Calu3 (cell line): ENCODE data around the gene STAB2. TPM values are rescaled to one million over a fixed set of nuclear protein-coding genes. Genes with fewer than 3 reads are reported as not detected.

ENCODE experiments used
- BruUV-seq: library from RNA; stranded (reverse); fragments of 400-500 nt; replicated peaks from 2 replicates; lab custom pipeline; 2021; lab: Mats Ljungman, UMichigan
- CTCF ChIA-PET: fragments of 300-600 bp; sonication (Branson Sonifier 250); formaldehyde crosslinking; loops from one replicate; lab custom pipeline; 2022; ENCODE audit warnings: antibody characterized with exemption; lab: Charles Lee
- DNase-seq: peaks from one replicate; pipeline ENCODE4 v3.0.0; 2022
- H3K27ac Mint-ChIP-seq: one replicate; pipeline ENCODE4 v1.8.0; 2022; ENCODE audit warnings: mixed read lengths; ENCODE audit not compliant: unreplicated experiment
- H3K27me3 Mint-ChIP-seq: one replicate; pipeline ENCODE4 v1.8.0; 2022; ENCODE audit warnings: mixed read lengths; ENCODE audit not compliant: unreplicated experiment
- H3K36me3 Mint-ChIP-seq: one replicate; pipeline ENCODE4 v1.8.0; 2022; ENCODE audit warnings: mild to moderate bottlenecking, moderate library complexity, mixed read lengths; ENCODE audit not compliant: insufficient read depth, unreplicated experiment
- H3K4me1 Mint-ChIP-seq: one replicate; pipeline ENCODE4 v1.8.0; 2022; ENCODE audit warnings: mild to moderate bottlenecking, low read depth, mixed read lengths; ENCODE audit not compliant: unreplicated experiment
- H3K4me3 Mint-ChIP-seq: one replicate; pipeline ENCODE4 v1.8.0; 2022; ENCODE audit warnings: mild to moderate bottlenecking, low read depth, moderate library complexity, mixed read lengths; ENCODE audit not compliant: unreplicated experiment
- H3K9me3 Mint-ChIP-seq: one replicate; pipeline ENCODE4 v1.8.0; 2022; ENCODE audit warnings: low read depth, mixed read lengths; ENCODE audit not compliant: unreplicated experiment
- CTCF ChIP-seq: fragments of 200-600 bp; IDR thresholded peaks from one replicate; pipeline ENCODE4 v1.8.0; 2022; ENCODE audit warnings: antibody characterized with exemption; ENCODE audit not compliant: unreplicated experiment
- intact Hi-C: fragments of 100-400 bp; cut with micrococcal nuclease; formaldehyde crosslinking; loops from one replicate; pipeline ENCODE4 v1.10.0; 2022; ENCODE audit not compliant: unreplicated experiment
- total RNA-seq: library from RNA; stranded (reverse); gene quantifications from 2 replicates; pipeline ENCODE4 v1.2.3, GENCODE V29; 2022

The STAB2 gene
- total RNA-seq, 1 experiment from 2014 or later, result not detected

- DNase-seq, result peak; percentile 19
- H3K4me1 Mint-ChIP-seq, result peaks cover 10% of the 10 kb centered on the region
- CTCF ChIA-PET, result interaction anchor here (0.8 to 0.9 kb wide), 2 partner anchors 9 to 12 kb away, joined by 3 read pairs; no protein-coding TSS in a partner anchor
- H3K27ac Mint-ChIP-seq, result no peak overlapping the region
- H3K27me3 Mint-ChIP-seq, result no peaks in the 10 kb centered on the region
- H3K9me3 Mint-ChIP-seq, result no peaks in the 10 kb centered on the region
- H3K4me3 Mint-ChIP-seq, result no peak overlapping the region
- intact Hi-C loops, result no loop called here
- TF ChIP-seq CTCF, result no peak
- H3K36me3 Mint-ChIP-seq, result no peaks in the 10 kb centered on the region
- BruUV-seq, result no TSS peak
These were observed 85.5 kb downstream of the STAB2 start for GRCh38 chr12:103672401-103673119.

DNA sequence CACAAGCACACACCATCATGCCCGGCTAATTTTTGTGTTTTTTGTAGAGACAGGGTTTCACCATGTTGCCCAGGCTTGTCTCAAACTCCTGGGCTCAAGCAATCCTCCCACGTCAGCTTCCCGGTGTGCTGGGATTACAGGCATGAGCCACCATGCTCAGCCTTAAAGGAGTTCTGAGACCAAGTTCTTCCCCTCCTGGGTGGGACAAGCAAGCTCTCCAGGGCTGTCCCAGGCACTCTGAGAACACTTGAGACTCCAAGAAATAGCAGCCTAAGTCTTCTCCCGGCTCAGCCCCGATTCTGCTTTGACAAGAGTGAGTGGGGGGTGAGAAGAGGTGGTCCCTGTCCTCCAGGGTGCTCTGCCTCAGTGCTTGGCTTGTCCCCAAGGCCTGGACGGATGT, 86.4 kb downstream of the STAB2 start:
- no peak for TF ChIP-seq CTCF
- CTCF ChIA-PET, result no interaction called here

DNA sequence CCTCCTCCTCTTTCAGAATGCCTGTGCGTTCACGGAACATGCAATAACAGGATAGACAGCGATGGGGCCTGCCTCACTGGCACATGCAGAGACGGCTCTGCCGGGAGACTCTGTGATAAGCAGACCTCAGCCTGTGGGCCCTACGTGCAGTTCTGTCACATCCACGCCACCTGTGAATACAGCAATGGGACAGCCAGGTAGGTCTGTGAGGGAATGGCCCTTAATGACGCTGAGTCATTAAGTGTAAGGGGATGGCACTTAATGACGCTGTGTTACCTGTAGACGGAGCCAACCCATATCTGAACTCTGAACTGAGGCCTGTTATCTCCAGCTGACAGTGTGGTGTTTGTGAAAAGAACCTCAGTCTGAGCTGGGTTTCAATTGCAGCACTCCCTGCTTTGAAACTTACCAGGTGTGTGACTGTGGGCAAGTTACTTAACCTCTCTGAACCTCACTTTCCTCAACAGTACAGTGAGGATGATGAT, 86.9 kb downstream of the STAB2 start:
- intact Hi-C loops, result no loop called here
- Mint-ChIP-seq H3K9me3 (no peaks in the 10 kb centered on the region), H3K27me3 (no peaks in the 10 kb centered on the region), H3K27ac (no peak overlapping the region), H3K4me1 (peaks cover 10% of the 10 kb centered on the region), H3K36me3 (no peaks in the 10 kb centered on the region), H3K4me3 (no peak overlapping the region)
- CTCF ChIA-PET, result no interaction called here
- TF ChIP-seq CTCF, result no peak
- no TSS peak for BruUV-seq
- DNase-seq, result no peak

More for the DNA sequence above, 86.4 kb downstream of the STAB2 start:
- intact Hi-C loops, result no loop called here
- no TSS peak for BruUV-seq
- Mint-ChIP-seq H3K27ac (no peak overlapping the region), H3K4me3 (no peak overlapping the region), H3K27me3 (no peaks in the 10 kb centered on the region), H3K36me3 (no peaks in the 10 kb centered on the region), H3K9me3 (no peaks in the 10 kb centered on the region), H3K4me1 (peaks cover 10% of the 10 kb centered on the region)
- DNase-seq, result no peak

DNA sequence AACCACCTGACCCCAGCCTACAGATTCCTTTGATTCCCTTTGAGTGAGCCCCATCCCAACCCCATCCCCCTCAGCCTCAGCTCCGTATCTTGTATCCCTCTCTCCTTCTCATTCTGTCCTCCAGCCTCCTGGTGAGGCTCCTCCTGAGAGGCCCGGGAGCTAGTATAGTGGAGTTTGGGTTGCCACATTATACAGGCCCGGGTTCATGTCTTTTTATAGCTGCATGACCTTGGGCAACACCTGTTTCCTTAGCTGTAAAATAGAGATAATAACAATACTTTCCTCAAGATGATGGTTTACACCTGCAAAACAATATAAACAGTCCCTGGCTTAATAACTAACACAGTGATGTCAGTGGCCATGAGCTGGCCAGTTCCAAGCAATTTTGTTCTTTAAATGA, 89.8 kb downstream of the STAB2 start:
- no peak for TF ChIP-seq CTCF
- intact Hi-C loops, result no loop called here
- Mint-ChIP-seq H3K27me3 (no peaks in the 10 kb centered on the region), H3K27ac (no peak overlapping the region), H3K9me3 (no peaks in the 10 kb centered on the region), H3K4me3 (no peak overlapping the region), H3K4me1 (peaks cover 10% of the 10 kb centered on the region), H3K36me3 (no peaks in the 10 kb centered on the region)
- CTCF ChIA-PET, result no interaction called here
- DNase-seq, result no peak
- no TSS peak for BruUV-seq
